Astrocyte of the spinal cord (primary cell): ENCODE measurements around the gene PACS1.

Experiments used
- DNase-seq: peaks from one replicate; pipeline ENCODE4 v3.0.0; 2011; ENCODE audit warnings: low read depth, low spot score
- H3K4me3 ChIP-seq: 2 replicates; pipeline ENCODE4 v1.5.1; 2011; ENCODE audit warnings: low read depth, mild to moderate bottlenecking, low read length, moderate library complexity
- CTCF ChIP-seq: IDR thresholded peaks from 2 replicates; pipeline ENCODE4 v1.5.1; 2012; ENCODE audit warnings: low read depth, mild to moderate bottlenecking, low read length, inconsistent platforms
- in situ Hi-C: cut with HindIII; loops from 2 replicates; pipeline ENCODE4 v1.10.0; 2017; ENCODE audit warnings: low sequenced_read_pairs

PACS1 gene

GRCh38 chr11:66061268-66061667 is 8.8 kb upstream of the PACS1 start:
- in situ Hi-C loops, result no loop called here
- TF ChIP-seq CTCF, result no peak
- DNase-seq, result no peak
- H3K4me3 ChIP-seq, result no peak overlapping the region

GRCh38 chr11:66062408-66062807 is 7.7 kb upstream of the PACS1 start:
- H3K4me3 ChIP-seq, result no peak overlapping the region
- DNase-seq, result no peak
- in situ Hi-C loops, result no loop called here
- TF ChIP-seq CTCF, result no peak

- in situ Hi-C loops, result no loop called here
- no peak for DNase-seq
- H3K4me3 ChIP-seq, result no peak overlapping the region
- TF ChIP-seq CTCF, result no peak
These were observed 6.2 kb upstream of the PACS1 start for GRCh38 chr11:66063900-66064299.

GRCh38 chr11:66064571-66064970 is 5.5 kb upstream of the PACS1 start:
- DNase-seq, result no peak
- no peak overlapping the region for H3K4me3 ChIP-seq
- TF ChIP-seq CTCF, result no peak
- in situ Hi-C loops, result no loop called here

- H3K4me3 ChIP-seq, result no peak overlapping the region
- TF ChIP-seq CTCF, result no peak
- in situ Hi-C loops, result no loop called here
- DNase-seq, result no peak
These were observed 3.3 kb upstream of the PACS1 start for GRCh38 chr11:66066751-66067150.

GRCh38 chr11:66067640-66068039 is 2.4 kb upstream of the PACS1 start:
- TF ChIP-seq CTCF, result no peak
- DNase-seq, result no peak
- H3K4me3 ChIP-seq, result no peak overlapping the region
- in situ Hi-C loops, result no loop called here
